Heart left ventricle (tissue), 16 donors: ENCODE data around the gene CETP. TPM values are rescaled to one million over a fixed set of nuclear protein-coding genes. Genes with fewer than 3 reads are reported as not detected.

Experiments used
- ATAC-seq, 4 donors: fragments of 200-7000 bp; cut with Tn5 transposase; one replicate each; pipeline ENCODE4 v1.9.1; 2020 to 2022; ENCODE audit warnings: moderate library complexity in 4 of 4, mild to moderate bottlenecking in 3 of 4, moderate number of reproducible peaks in 1 of 4
- DNase-seq, 5 donors: peaks; one replicate each; pipeline ENCODE4 v3.0.0-alpha.2; 2020
- H3K27ac ChIP-seq, 12 donors: fragments of 200-600 bp; sonication (generic) in 4 of 12; one replicate each; pipeline versions ENCODE4 v1.5.0 to v1.8.0; 2016 to 2022; ENCODE audit warnings: mild to moderate bottlenecking in 2 of 12
- H3K27me3 ChIP-seq, 9 donors: fragments of 200-600 bp; sonication (generic) in 2 of 9; one replicate each; pipeline versions ENCODE4 v1.5.1 to v1.8.0; 2016 to 2022; ENCODE audit warnings: mild to moderate bottlenecking in 3 of 9
- H3K36me3 ChIP-seq, 9 donors: fragments of 200-600 bp; sonication (generic) in 2 of 9; one replicate each; pipeline versions ENCODE4 v1.5.0 to v1.8.0; 2018 to 2022; ENCODE audit warnings: mild to moderate bottlenecking in 2 of 9
- H3K4me1 ChIP-seq, 12 donors: fragments of 200-600 bp; sonication (generic) in 4 of 12; one replicate each; pipeline versions ENCODE4 v1.5.0 to v1.8.0; 2016 to 2022; ENCODE audit warnings: mild to moderate bottlenecking in 3 of 12
- H3K4me3 ChIP-seq, 12 donors: fragments of 200-600 bp; sonication (generic) in 4 of 12; one replicate each; pipeline versions ENCODE4 v1.5.0 to v1.8.0; 2017 to 2022; ENCODE audit warnings: mild to moderate bottlenecking in 9 of 12, moderate library complexity in 4 of 12
- H3K9me3 ChIP-seq, 12 donors: fragments of 200-600 bp; sonication (generic) in 4 of 12; one replicate each; pipeline versions ENCODE4 v1.5.0 to v1.8.0; 2016 to 2022; ENCODE audit warnings: mild to moderate bottlenecking in 1 of 12
- POLR2A ChIP-seq, 2 donors: fragments of 450-650 bp; IDR thresholded peaks; one replicate each; pipeline ENCODE4 v1.6.1; 2017; ENCODE audit warnings: antibody characterized with exemption in 2 of 2, mild to moderate bottlenecking in 2 of 2, moderate library complexity in 2 of 2
- WGBS, 4 donors: extraction: QIAGEN DNeasy Blood & Tissue Kit in 2 of 4; methylation state at CpG; one replicate each; pipeline versions ENCODE4 v1.1.5 to v1.1.7; 2013 to 2018; 5-methylcytosine and 5-hydroxymethylcytosine counted together
- intact Hi-C, 10 donors: fragments of 100-400 bp; cut with DNase I; formaldehyde crosslinking; loops; one replicate each; pipeline versions ENCODE4 v1.11.1 to v1.14.2; 2022
- polyA plus RNA-seq, 2 donors: library from polyadenylated mRNA; stranded (reverse); fragments of 200-250 nt; gene quantifications; one replicate each; pipeline ENCODE4 v1.2.3, GENCODE V29; 2013
- total RNA-seq, 9 donors: library from RNA; depleted of rRNA in 2 of 9; stranded (reverse); fragments of >200 nt in 2 of 9; fragmentation: NEBNext Ultra II Directional in 3 of 9; extraction: Animal tissue kit (Norgen Biotek cat#: 25700) in 3 of 9; gene quantifications; one replicate each; pipeline versions ENCODE4 v1.1.0 to v1.2.4, GENCODE V29; 2016 to 2023
- TF ChIP-seq, protein P1 (sequence below), 12 donors: fragments of 200-600 bp; sonication (generic) in 4 of 12; IDR thresholded peaks; one replicate each; pipeline versions ENCODE4 v1.5.0 to v1.8.0; 2018 to 2022; ENCODE audit warnings: antibody characterized with exemption in 12 of 12, mild to moderate bottlenecking in 5 of 12
- donor health status: ischemic (EF 13 %, LVEDD 7.1; RV severe dilation, severe dysfunction).
- donor health status: healthy with polysubstance abuse.
- donor health status: DM: no; HTN: yes; CAD: no.
- donor health status: DM: no; HTN: no; CAD: no.
- donor health status: ischemic (EF 25% LVEDD 6.9; RV normal size, moderate dysfunction).
- donor health status: ischemic (EF 25% LVEDD 5.7; RV mildly dilated, moderate dysfunction).
- donor health status: healthy.
- donor health status: DM: yes; HTN: yes; CAD: no.
- donor health status: ischemic (EF 35%, LVEDD 5.7; RV mildly dilated, moderate dysfunction).
- donor health status: nonischemic (EF 11% LVEDD 7.7; RV severe dilation, severe dysfunction).
- donor health status: DM: yes; HTN: yes; CAD: no.
- donor health status: PGD.
- donor health status: ischemic (EF 29% LVEDD 5.4; RV normal size, mild dysfunction).
- donor health status: nonischemic (EF 23%, LVEDD 6.1; RV moderate dilation, normal function).

CETP gene
- total and polyA plus RNA-seq, 11 donors: 0.23 to 3.1 (median 0.31) TPM; not detected in 3

DNA sequence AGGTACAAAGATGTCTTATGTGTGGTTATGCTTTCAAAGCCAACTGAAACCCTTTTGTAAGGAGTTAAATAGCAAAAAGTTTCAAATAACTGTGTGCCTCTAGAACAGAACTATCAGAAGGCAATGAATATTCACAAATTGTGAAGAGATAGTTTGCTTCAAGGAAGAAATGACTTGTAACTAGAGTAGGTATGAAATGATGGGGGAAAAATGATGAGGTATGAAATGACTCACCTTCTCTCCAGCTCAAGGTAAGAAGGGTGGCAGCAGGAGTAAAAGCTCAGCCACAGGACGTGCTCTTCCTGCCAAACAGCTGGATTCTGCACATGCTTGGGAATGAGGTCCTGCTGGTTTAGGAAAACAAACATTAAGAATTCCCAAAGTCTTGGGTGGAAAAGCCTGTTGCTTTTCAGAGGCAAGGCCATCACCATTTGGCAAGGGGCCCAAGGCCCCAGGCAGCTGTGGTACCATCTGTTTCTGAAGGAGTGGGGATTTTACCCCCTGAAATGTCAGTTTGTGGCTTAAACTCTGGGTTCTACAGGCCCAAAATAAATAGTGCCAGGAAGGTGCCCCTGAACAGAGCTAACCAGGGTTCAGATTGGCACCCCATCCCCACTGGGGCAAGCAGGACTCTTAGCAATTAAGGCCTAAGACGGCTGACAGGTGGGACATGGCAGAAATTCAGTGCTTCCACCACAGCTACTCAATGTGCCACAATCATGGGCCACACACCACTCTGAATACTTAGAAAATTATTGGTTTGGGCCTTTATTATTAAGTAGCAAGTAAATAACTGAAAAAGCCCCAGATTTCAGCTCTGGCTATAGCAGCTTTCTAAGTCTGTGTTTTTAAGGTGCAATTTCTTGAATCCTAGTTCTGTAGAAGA, 16.6 kb upstream of the CETP start:
- peaks cover 0 to 76% (median 67%) of the 10 kb centered on the region in 9 donors for H3K36me3 ChIP-seq
- H3K4me1 ChIP-seq: peaks cover 0 to 15% (median 2%) of the 10 kb centered on the region in 12 donors
- no peak for DNase-seq
- H3K27me3 ChIP-seq: no peaks in the 10 kb centered on the region
- H3K4me3 ChIP-seq: no peak overlapping the region
- no peak for TF ChIP-seq POLR2A (IDR thresholded peaks at IDR 0.05)
- peak in 1 of 4 donors; percentile 10 for ATAC-seq
- H3K9me3 ChIP-seq: no peaks in the 10 kb centered on the region
- peak overlapping the region in 1 of 12 donors; percentile 6 for H3K27ac ChIP-seq
- intact Hi-C loops: loop anchor here in 1 of 10 donors (10.0 kb wide), 1 partner anchor 210 kb away; no protein-coding TSS in a partner anchor
- 42 to 63% (median 57%) methylated on average over 2 of the region's 2 CpGs for WGBS, 4 donors

DNA sequence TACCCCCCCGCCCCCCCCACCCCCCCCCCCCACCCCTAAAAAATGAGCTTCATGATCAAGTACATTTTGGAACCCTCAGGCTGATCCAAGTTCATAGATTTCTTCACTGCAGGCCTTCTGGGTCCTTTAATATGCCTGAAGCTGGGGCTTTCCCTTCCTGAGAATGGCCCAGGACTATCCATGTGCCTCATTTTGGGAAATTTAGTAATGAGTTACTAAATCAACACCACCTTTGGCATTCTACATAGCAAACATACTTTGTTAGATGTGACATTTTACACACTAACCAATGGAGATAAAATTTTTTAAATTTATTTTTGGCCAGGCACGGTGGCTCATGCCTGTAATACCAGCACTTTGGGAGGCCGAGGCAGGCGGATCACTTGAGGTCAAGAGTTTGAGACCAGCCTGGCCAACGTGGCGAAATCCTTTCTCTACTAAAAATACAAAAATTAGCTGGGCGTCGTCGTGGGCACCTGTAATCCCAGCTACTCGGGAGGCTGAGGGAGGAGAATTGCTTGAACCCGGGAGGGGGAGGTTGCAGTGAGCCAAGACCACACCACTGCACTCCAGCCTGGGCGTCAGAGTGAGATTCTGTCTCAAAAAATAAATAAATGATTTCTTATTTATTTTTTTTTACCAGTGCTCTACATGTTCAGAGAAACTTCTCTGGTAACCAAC, 15.8 kb upstream of the CETP start:
- Histone ChIP-seq H3K4me1 (peaks cover 0 to 14% (median 1%) of the 10 kb centered on the region in 12 donors), H3K9me3 (no peaks in the 10 kb centered on the region), H3K4me3 (no peak overlapping the region), H3K36me3 (peaks cover 0 to 68% (median 59%) of the 10 kb centered on the region in 9 donors), H3K27ac (peak overlapping the region in 2 of 12 donors; percentile 5), H3K27me3 (no peaks in the 10 kb centered on the region)
- intact Hi-C loops: loop anchor here in 1 of 10 donors (10.0 kb wide), 1 partner anchor 209 kb away; no protein-coding TSS in a partner anchor
- no peak for DNase-seq
- TF ChIP-seq, protein P1, sequence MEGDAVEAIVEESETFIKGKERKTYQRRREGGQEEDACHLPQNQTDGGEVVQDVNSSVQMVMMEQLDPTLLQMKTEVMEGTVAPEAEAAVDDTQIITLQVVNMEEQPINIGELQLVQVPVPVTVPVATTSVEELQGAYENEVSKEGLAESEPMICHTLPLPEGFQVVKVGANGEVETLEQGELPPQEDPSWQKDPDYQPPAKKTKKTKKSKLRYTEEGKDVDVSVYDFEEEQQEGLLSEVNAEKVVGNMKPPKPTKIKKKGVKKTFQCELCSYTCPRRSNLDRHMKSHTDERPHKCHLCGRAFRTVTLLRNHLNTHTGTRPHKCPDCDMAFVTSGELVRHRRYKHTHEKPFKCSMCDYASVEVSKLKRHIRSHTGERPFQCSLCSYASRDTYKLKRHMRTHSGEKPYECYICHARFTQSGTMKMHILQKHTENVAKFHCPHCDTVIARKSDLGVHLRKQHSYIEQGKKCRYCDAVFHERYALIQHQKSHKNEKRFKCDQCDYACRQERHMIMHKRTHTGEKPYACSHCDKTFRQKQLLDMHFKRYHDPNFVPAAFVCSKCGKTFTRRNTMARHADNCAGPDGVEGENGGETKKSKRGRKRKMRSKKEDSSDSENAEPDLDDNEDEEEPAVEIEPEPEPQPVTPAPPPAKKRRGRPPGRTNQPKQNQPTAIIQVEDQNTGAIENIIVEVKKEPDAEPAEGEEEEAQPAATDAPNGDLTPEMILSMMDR (IDR thresholded peaks at IDR 0.05): no peak
- TF ChIP-seq POLR2A (IDR thresholded peaks at IDR 0.05): no peak
- WGBS, 4 donors: 68 to 75% (median 73%) methylated on average over 12 of the region's 12 CpGs
- no peak for ATAC-seq

- Histone ChIP-seq H3K4me1 (peaks cover 0 to 15% (median 0%) of the 10 kb centered on the region in 12 donors), H3K27me3 (no peaks in the 10 kb centered on the region), H3K9me3 (no peaks in the 10 kb centered on the region), H3K27ac (peak overlapping the region in 1 of 12 donors; percentile 5), H3K4me3 (no peak overlapping the region), H3K36me3 (peaks cover 0 to 58% (median 49%) of the 10 kb centered on the region in 9 donors)
- ATAC-seq (peak in 3 of 4 donors; percentile 16 to 33 (median 23)), DNase-seq (no peak)
- intact Hi-C loops: loop anchor here in 1 of 10 donors (10.0 kb wide), 1 partner anchor 208 kb away; no protein-coding TSS in a partner anchor
- TF ChIP-seq POLR2A (IDR thresholded peaks at IDR 0.05): no peak
- TF ChIP-seq, protein P1 (IDR thresholded peaks at IDR 0.05): no peak
- WGBS, 4 donors: 81 to 84% (median 83%) methylated on average over 10 of the region's 10 CpGs
These were observed 14.8 kb upstream of the CETP start for GRCh38 chr16:56946767-56947603.

DNA sequence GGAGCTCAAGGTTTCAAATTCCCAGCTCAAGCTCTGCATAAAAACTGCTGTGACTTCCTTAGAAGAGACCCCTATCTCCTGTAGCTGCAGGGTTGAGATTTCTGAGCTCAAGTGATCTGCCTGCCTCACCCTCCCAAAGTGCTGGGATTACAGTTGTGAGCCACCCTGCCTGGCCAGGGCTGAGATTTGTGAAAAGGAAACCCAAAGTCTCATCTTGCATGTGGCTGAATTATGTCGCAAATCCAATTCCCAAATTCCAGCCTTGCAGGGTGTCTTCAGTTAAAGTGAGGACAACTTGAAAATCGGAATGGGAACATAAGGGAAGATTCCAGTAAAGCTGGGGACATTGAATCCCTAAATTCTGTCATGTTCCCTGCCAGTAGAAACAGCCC, 14.2 kb upstream of the CETP start:
- intact Hi-C loops: loop anchor here in 1 of 10 donors (10.0 kb wide), 1 partner anchor 207 kb away; no protein-coding TSS in a partner anchor
- 85 to 96% (median 89%) methylated on average over 2 of the region's 2 CpGs for WGBS, 4 donors
- DNase-seq: no peak
- TF ChIP-seq, protein P1 (IDR thresholded peaks at IDR 0.05): no peak
- no peak for TF ChIP-seq POLR2A (IDR thresholded peaks at IDR 0.05)
- Histone ChIP-seq H3K9me3 (no peaks in the 10 kb centered on the region), H3K27ac (no peak overlapping the region), H3K4me1 (peaks cover 0 to 15% (median 0%) of the 10 kb centered on the region in 12 donors), H3K27me3 (no peaks in the 10 kb centered on the region), H3K4me3 (no peak overlapping the region), H3K36me3 (peaks cover 0 to 52% (median 43%) of the 10 kb centered on the region in 9 donors)
- ATAC-seq: no peak
